ENCODE data around the gene COL4A2. TPM values are rescaled to one million over a fixed set of nuclear protein-coding genes. Genes with fewer than 3 reads are reported as not detected.

COL4A2 gene
- polyA plus RNA-seq, 1 donor, result 443 TPM

- no peak for DNase-seq (ENCODE audit: low read depth)
These were observed 226.9 kb downstream of the COL4A2 start for GRCh38 chr13:110533771-110534670.

- no peak for DNase-seq (ENCODE audit: low read depth)
These were observed 228.4 kb downstream of the COL4A2 start for GRCh38 chr13:110535526-110535925.

- no peak for DNase-seq (ENCODE audit: low read depth)
These were observed 229.1 kb downstream of the COL4A2 start for GRCh38 chr13:110536006-110536693.

- DNase-seq (ENCODE audit: low read depth), result no peak
These were observed 231.5 kb downstream of the COL4A2 start for GRCh38 chr13:110538632-110539031.

GRCh38 chr13:110539894-110540293 lies 232.8 kb downstream of the COL4A2 start:
- no peak for DNase-seq (ENCODE audit: low read depth)

GRCh38 chr13:110540871-110541525 lies 233.9 kb downstream of the COL4A2 start:
- DNase-seq (ENCODE audit: low read depth), result no peak

GRCh38 chr13:110541526-110541920 lies 234.4 kb downstream of the COL4A2 start:
- DNase-seq (ENCODE audit: low read depth), result no peak

GRCh38 chr13:110542169-110542796 lies 235.2 kb downstream of the COL4A2 start:
- DNase-seq (ENCODE audit: low read depth), result no peak

- no peak for DNase-seq (ENCODE audit: low read depth)
These were observed 239.3 kb downstream of the COL4A2 start for GRCh38 chr13:110546378-110546777.

- no peak for DNase-seq (ENCODE audit: low read depth)
These were observed 239.8 kb downstream of the COL4A2 start for GRCh38 chr13:110546926-110547325.

GRCh38 chr13:110548891-110549794 lies 242.1 kb downstream of the COL4A2 start:
- DNase-seq (ENCODE audit: low read depth), result no peak

- DNase-seq (ENCODE audit: low read depth), result no peak
These were observed 242.7 kb downstream of the COL4A2 start for GRCh38 chr13:110549795-110550160.

GRCh38 chr13:110551284-110551683 lies 244.2 kb downstream of the COL4A2 start:
- no peak for DNase-seq (ENCODE audit: low read depth)

GRCh38 chr13:110552767-110553166 lies 245.7 kb downstream of the COL4A2 start:
- DNase-seq (ENCODE audit: low read depth), result no peak

- DNase-seq (ENCODE audit: low read depth), result no peak
These were observed 246.3 kb downstream of the COL4A2 start for GRCh38 chr13:110553417-110553816.

GRCh38 chr13:110554227-110554836 lies 247.2 kb downstream of the COL4A2 start:
- no peak for DNase-seq (ENCODE audit: low read depth)

GRCh38 chr13:110554946-110555345 lies 247.9 kb downstream of the COL4A2 start:
- DNase-seq (ENCODE audit: low read depth), result no peak

- no peak for DNase-seq (ENCODE audit: low read depth)
These were observed 248.6 kb downstream of the COL4A2 start for GRCh38 chr13:110555601-110556223.

- DNase-seq (ENCODE audit: low read depth), result no peak
These were observed 249.1 kb downstream of the COL4A2 start for GRCh38 chr13:110556224-110556606.

GRCh38 chr13:110557082-110557481 lies 250.0 kb downstream of the COL4A2 start:
- no peak for DNase-seq (ENCODE audit: low read depth)
